K562 (cell line): ENCODE measurements around the gene KIF12.

Experiments
- ARNT ChIP-seq, 2 experiments: fragments of 450-650 bp; IDR thresholded peaks; 2 replicates each; pipeline ENCODE4 v1.6.1; 2016; ENCODE audit warnings: mild to moderate bottlenecking in 1 of 2
- ATF3 ChIP-seq, 2 experiments: fragments of 450-650 bp in 1 of 2; sonication (generic) in 1 of 2; formaldehyde crosslinking in 1 of 2; IDR thresholded peaks in 1 of 2; conservative IDR thresholded peaks in 1 of 2; 2 replicates each; pipeline versions ENCODE4 v1.6.1 to v1.8.1; 2016 to 2023; ENCODE audit warnings: mild to moderate bottlenecking in 2 of 2, moderate library complexity in 2 of 2, inconsistent platforms in 1 of 2, missing genetic modification reagents in 1 of 2
- CREB1 ChIP-seq, 2 experiments: sonication (generic) in 1 of 2; formaldehyde crosslinking in 1 of 2; IDR thresholded peaks; 2 replicates each; pipeline versions ENCODE4 v1.6.1 to v1.8.0; 2012 to 2022; ENCODE audit warnings: inconsistent platforms in 1 of 2, mild to moderate bottlenecking in 1 of 2, missing genetic modification reagents in 1 of 2, moderate library complexity in 1 of 2
- CTCF ChIP-seq, 3 experiments: IDR thresholded peaks in 2 of 3; conservative IDR thresholded peaks in 1 of 3; 2 replicates each; pipeline ENCODE4 v1.5.1; 2011 to 2012; ENCODE audit warnings: low read length in 3 of 3, mild to moderate bottlenecking in 3 of 3, control low read depth in 2 of 3, improper control_type of control experiment in 1 of 3, inconsistent platforms in 1 of 3, low read depth in 1 of 3, mixed read lengths in 1 of 3, moderate library complexity in 1 of 3; ENCODE audit not compliant: insufficient read depth in 2 of 3
- NCOA1 ChIP-seq: fragments of 450-650 bp; IDR thresholded peaks from 2 replicates; pipeline ENCODE4 v1.6.1; 2016; ENCODE audit warnings: low read depth
- NR2C2 ChIP-seq, 2 experiments: fragments of 200-800 bp in 1 of 2; sonication (Bioruptor generic) in 1 of 2; sonication (generic) in 1 of 2; formaldehyde crosslinking in 1 of 2; IDR thresholded peaks; 2 replicates each; pipeline versions ENCODE4 v1.6.1 to v1.8.0; 2016 to 2022; ENCODE audit warnings: mild to moderate bottlenecking in 1 of 2, missing compliant biosample characterization in 1 of 2, missing genetic modification characterization in 1 of 2, missing genetic modification reagents in 1 of 2
- PATZ1 ChIP-seq: fragments of 250-450 bp; sonication (Bioruptor Pico); IDR thresholded peaks from 2 replicates; pipeline ENCODE4 v1.5.0; 2020; ENCODE audit warnings: mild to moderate bottlenecking, borderline replicate concordance
- POU5F1 ChIP-seq: fragments of 150-350 bp; IDR thresholded peaks from 2 replicates; pipeline ENCODE4 v1.6.1; 2014; ENCODE audit warnings: borderline replicate concordance, low read length, low read depth, mild to moderate bottlenecking; ENCODE audit not compliant: partially characterized antibody
- RBM17 ChIP-seq: fragments of 200-400 bp; formaldehyde crosslinking; IDR thresholded peaks from 2 replicates; pipeline ENCODE4 v1.6.1; 2017; ENCODE audit warnings: low read depth, mild to moderate bottlenecking, low read length, borderline replicate concordance
- USF1 ChIP-seq: sonication (generic); formaldehyde crosslinking; IDR thresholded peaks from 2 replicates; pipeline ENCODE4 v1.9.0; 2022; ENCODE audit warnings: mild to moderate bottlenecking, missing genetic modification reagents
- ZNF764 ChIP-seq: fragments of 250-450 bp; sonication (Bioruptor Pico); IDR thresholded peaks from 2 replicates; pipeline ENCODE4 v1.4.0; 2020; ENCODE audit warnings: low read depth, mild to moderate bottlenecking, moderate library complexity

- no peak for TF ChIP-seq ATF3 (IDR thresholded peaks at IDR 0.05)
- TF ChIP-seq ATF3 (CRISPR knock-in tag; conservative IDR thresholded peaks at IDR 0.05): no peak
- TF ChIP-seq NR2C2 (CRISPR knock-in tag; IDR thresholded peaks at IDR 0.05): no peak
- no peak for TF ChIP-seq NR2C2 (tag; IDR thresholded peaks at IDR 0.05)
- no peak for TF ChIP-seq NCOA1
- TF ChIP-seq USF1: no peak
- TF ChIP-seq PATZ1 (CRISPR knock-in tag): no peak
- TF ChIP-seq ARNT (IDR thresholded peaks at IDR 0.05): no peak
- no peak for TF ChIP-seq CTCF (IDR thresholded peaks at IDR 0.05 in 2 of 3, conservative IDR thresholded peaks at IDR 0.05 in 1 of 3; ENCODE audit: insufficient read depth in 2 of 3, low read depth in 1 of 3, low read length in 3 of 3)
- TF ChIP-seq RBM17: no peak
- no peak for TF ChIP-seq ZNF764 (CRISPR knock-in tag)
- TF ChIP-seq POU5F1: no peak
- TF ChIP-seq CREB1 (IDR thresholded peaks at IDR 0.05): no peak
- TF ChIP-seq CREB1 (CRISPR knock-in tag; IDR thresholded peaks at IDR 0.05): no peak
Observed at GRCh38 chr9:114096866-114097612, 2.1 kb downstream of the KIF12 start.
